ENCODE results near the gene SRPX2.

- TF ChIP-seq CTCF (IDR thresholded peaks at IDR 0.05) (no peak), EP300 (IDR thresholded peaks at IDR 0.05) (no peak), POLR2AphosphoS5 (IDR thresholded peaks at IDR 0.05) (no peak)
Measured at GRCh38 chrX:100606753-100607152, 37.2 kb upstream of the SRPX2 start.

All from suprapubic skin (tissue), 4 donors.